ENCODE data around the gene KANSL1. TPM values are rescaled to one million over a fixed set of nuclear protein-coding genes. Genes with fewer than 3 reads are reported as not detected.

Gene KANSL1
- polyA plus RNA-seq, 3 donors, result 3.1 to 31.9 (median 4.6) TPM

- Histone ChIP-seq H3K4me3 (replicated peaks in 1 of 3; ENCODE audit: low read depth in 2 of 3, low read length in 3 of 3) (no peak overlapping the region), H3K36me3 (replicated peaks in 1 of 2; ENCODE audit: control insufficient read depth in 1 of 2, insufficient read depth in 2 of 2, low read length in 2 of 2) (peaks cover 0 to 5% of the 10 kb centered on the region in 2 donors), H4K20me1 (ENCODE audit: insufficient read depth, low read length) (peaks cover 98% of the 10 kb centered on the region), H3K9ac (ENCODE audit: insufficient read depth, low read length, poor library complexity, severe bottlenecking) (no peak overlapping the region), H3K79me2 (ENCODE audit: insufficient read depth, low read length) (peaks cover 100% of the 10 kb centered on the region), H3K27me3 (ENCODE audit: control insufficient read depth in 2 of 2, insufficient read depth in 2 of 2, low read length in 2 of 2) (no peaks in the 10 kb centered on the region), H3K4me1 (ENCODE audit: control insufficient read depth in 1 of 2, insufficient read depth in 2 of 2, low read length in 2 of 2) (peaks cover 2% of the 10 kb centered on the region in 2 donors), H3K27ac (ENCODE audit: low read depth in 1 of 2, low read length in 2 of 2) (peak overlapping the region in 1 of 2 donors; percentile 25), H2AFZ (ENCODE audit: insufficient read depth, low read depth, low read length, poor library complexity, severe bottlenecking) (no peak overlapping the region), H3K4me2 (replicated peaks; ENCODE audit: extremely low read depth, low read length, poor library complexity, severe bottlenecking) (no peak overlapping the region), H3K9me3 (replicated peaks in 1 of 2; ENCODE audit: control insufficient read depth in 1 of 2, insufficient read depth in 1 of 2, low read length in 2 of 2) (no peaks in the 10 kb centered on the region)
- no peaks in the 10 kb centered on the region for H3K27me3 Mint-ChIP-seq (ENCODE audit: low read depth in 3 of 3)
- TF ChIP-seq, protein P1, sequence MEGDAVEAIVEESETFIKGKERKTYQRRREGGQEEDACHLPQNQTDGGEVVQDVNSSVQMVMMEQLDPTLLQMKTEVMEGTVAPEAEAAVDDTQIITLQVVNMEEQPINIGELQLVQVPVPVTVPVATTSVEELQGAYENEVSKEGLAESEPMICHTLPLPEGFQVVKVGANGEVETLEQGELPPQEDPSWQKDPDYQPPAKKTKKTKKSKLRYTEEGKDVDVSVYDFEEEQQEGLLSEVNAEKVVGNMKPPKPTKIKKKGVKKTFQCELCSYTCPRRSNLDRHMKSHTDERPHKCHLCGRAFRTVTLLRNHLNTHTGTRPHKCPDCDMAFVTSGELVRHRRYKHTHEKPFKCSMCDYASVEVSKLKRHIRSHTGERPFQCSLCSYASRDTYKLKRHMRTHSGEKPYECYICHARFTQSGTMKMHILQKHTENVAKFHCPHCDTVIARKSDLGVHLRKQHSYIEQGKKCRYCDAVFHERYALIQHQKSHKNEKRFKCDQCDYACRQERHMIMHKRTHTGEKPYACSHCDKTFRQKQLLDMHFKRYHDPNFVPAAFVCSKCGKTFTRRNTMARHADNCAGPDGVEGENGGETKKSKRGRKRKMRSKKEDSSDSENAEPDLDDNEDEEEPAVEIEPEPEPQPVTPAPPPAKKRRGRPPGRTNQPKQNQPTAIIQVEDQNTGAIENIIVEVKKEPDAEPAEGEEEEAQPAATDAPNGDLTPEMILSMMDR (IDR thresholded peaks at IDR 0.05), result no peak
- no peak for DNase-seq
- intact Hi-C loops (cut with micrococcal nuclease), result no loop called here
- no peak overlapping the region for H3K4me3 Mint-ChIP-seq
- peaks cover 46% of the 10 kb centered on the region for H3K4me1 Mint-ChIP-seq
- peaks cover 4 to 26% of the 10 kb centered on the region in 2 donors for H3K36me3 Mint-ChIP-seq
- WGBS (ENCODE audit: insufficient coverage), result no CpG with 5 or more reads among the region's 4 CpGs
- no peaks in the 10 kb centered on the region for H3K9me3 Mint-ChIP-seq
- H3K27ac Mint-ChIP-seq, result peak overlapping the region in 1 of 7 donors; percentile 73
Measured at GRCh38 chr17:46147296-46147695, 45.9 kb downstream of the KANSL1 start.

DNA sequence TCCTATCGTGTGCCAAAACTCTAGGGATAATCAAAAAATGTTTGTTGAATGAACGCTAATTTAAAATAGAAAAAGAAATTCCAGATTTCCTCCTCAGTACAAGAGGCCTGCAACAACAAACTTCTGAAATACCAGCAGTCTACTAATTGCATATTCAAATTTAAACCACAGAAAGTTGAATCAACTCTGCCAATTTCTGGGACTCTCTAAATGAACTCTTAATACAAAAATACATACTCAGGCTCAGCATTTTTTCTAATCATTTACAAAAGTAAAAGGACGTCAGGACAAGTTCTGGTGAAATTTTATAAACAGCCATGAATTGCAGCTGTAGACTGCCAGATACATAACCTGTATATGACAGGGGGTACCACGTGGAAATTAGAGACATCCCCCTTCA is 49.0 kb downstream of the KANSL1 start:
- Mint-ChIP-seq H3K27ac (peak overlapping the region in 1 of 7 donors; percentile 28), H3K4me3 (no peak overlapping the region), H3K9me3 (no peaks in the 10 kb centered on the region), H3K27me3 (ENCODE audit: low read depth in 3 of 3) (no peaks in the 10 kb centered on the region), H3K4me1 (peaks cover 61% of the 10 kb centered on the region), H3K36me3 (peaks cover 4 to 20% of the 10 kb centered on the region in 2 donors)
- H3K9ac ChIP-seq (ENCODE audit: insufficient read depth, low read length, poor library complexity, severe bottlenecking), result no peak overlapping the region
- intact Hi-C loops (cut with micrococcal nuclease), result no loop called here
- TF ChIP-seq, protein P1 (IDR thresholded peaks at IDR 0.05), result no peak
- peaks cover 100% of the 10 kb centered on the region for H3K79me2 ChIP-seq (ENCODE audit: insufficient read depth, low read length)
- no peaks in the 10 kb centered on the region for H3K9me3 ChIP-seq (replicated peaks in 1 of 2; ENCODE audit: control insufficient read depth in 1 of 2, insufficient read depth in 1 of 2, low read length in 2 of 2)
- no peaks in the 10 kb centered on the region for H3K27me3 ChIP-seq (ENCODE audit: control insufficient read depth in 2 of 2, insufficient read depth in 2 of 2, low read length in 2 of 2)
- no peak for DNase-seq
- H4K20me1 ChIP-seq (ENCODE audit: insufficient read depth, low read length), result peaks cover 98% of the 10 kb centered on the region
- no peak overlapping the region for H3K4me2 ChIP-seq (replicated peaks; ENCODE audit: extremely low read depth, low read length, poor library complexity, severe bottlenecking)
- no peak overlapping the region for H2AFZ ChIP-seq (ENCODE audit: insufficient read depth, low read depth, low read length, poor library complexity, severe bottlenecking)
- no peak overlapping the region for H3K4me3 ChIP-seq (replicated peaks in 1 of 3; ENCODE audit: low read depth in 2 of 3, low read length in 3 of 3)
- peaks cover 26 to 33% of the 10 kb centered on the region in 2 donors for H3K4me1 ChIP-seq (ENCODE audit: control insufficient read depth in 1 of 2, insufficient read depth in 2 of 2, low read length in 2 of 2)
- no CpG with 5 or more reads among the region's 4 CpGs for WGBS (ENCODE audit: insufficient coverage)
- H3K36me3 ChIP-seq (replicated peaks in 1 of 2; ENCODE audit: control insufficient read depth in 1 of 2, insufficient read depth in 2 of 2, low read length in 2 of 2), result peaks cover 0 to 5% of the 10 kb centered on the region in 2 donors
- peak overlapping the region in 1 of 2 donors; percentile 37 for H3K27ac ChIP-seq (ENCODE audit: low read depth in 1 of 2, low read length in 2 of 2)

Measured in CD14-positive monocyte (primary cell).